HG03139 (cell line): ENCODE measurements around the gene TRIM75.
"Not testable (repeated sequence)": the region's sequence is repeated elsewhere in the genome, so short reads cannot be mapped to it uniquely, and the experiment has no call there.

Source experiments
- ATAC-seq: cut with Tn5 transposase; IDR thresholded peaks from one replicate; pipeline ENCODE4 v1.9.1; 2021; ENCODE audit not compliant: unreplicated experiment

The TRIM75 gene

DNA sequence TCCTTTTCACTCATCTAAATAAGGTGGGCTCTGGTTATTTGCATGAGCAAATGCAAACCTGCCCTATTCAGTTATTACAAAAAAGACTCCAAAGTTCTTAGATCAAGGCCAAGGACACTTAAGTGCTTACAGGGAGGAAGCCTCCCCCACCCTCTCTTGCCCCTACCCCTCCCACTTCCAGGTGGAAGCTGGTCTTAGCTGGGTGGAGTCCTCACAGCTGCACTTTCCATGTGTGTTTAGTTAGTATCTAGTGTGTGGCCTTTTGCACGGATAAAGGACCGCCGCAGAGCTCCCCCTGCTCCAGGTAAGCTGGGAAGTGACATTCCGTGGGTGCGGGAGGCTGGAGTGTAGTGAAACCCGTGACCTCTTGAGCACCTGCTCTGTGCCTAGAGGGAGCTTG is at the start of gene TRIM75:
Gene TRIM75, plus strand, starts transcription at position 222 of the 400 bp plus-strand sequence. CDS start 5,282 bp downstream, outside the sequence.
- no peak for ATAC-seq

GRCh38 chr4:165005352-165005925 is 48.2 kb upstream of the TRIM75 start:
- ATAC-seq: no peak

DNA sequence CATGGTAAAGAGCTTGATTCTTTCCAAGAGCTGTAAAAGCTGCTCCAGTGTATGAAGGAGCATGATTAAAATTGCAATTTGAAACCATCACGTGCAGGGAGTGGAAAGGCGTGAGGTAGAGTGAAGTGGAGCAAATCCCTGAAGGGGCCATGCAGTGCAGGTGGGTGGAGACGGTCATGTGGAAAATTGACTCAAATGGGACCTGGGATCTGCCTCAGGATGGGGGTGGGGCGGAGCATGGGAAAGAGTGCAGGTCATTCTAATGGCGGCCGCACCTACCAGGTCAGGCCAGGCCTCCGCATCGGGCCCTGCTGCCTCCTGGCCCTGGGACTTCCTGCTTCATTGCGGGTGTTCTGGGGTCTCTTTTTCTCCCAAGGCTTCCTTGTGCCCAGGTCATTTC is 47.2 kb upstream of the TRIM75 start:
- ATAC-seq: no peak

GRCh38 chr4:165006886-165007285 is 46.8 kb upstream of the TRIM75 start:
- no peak for ATAC-seq

- ATAC-seq: peak; percentile 41
Observed at GRCh38 chr4:165009493-165010227, 44.0 kb upstream of the TRIM75 start.

DNA sequence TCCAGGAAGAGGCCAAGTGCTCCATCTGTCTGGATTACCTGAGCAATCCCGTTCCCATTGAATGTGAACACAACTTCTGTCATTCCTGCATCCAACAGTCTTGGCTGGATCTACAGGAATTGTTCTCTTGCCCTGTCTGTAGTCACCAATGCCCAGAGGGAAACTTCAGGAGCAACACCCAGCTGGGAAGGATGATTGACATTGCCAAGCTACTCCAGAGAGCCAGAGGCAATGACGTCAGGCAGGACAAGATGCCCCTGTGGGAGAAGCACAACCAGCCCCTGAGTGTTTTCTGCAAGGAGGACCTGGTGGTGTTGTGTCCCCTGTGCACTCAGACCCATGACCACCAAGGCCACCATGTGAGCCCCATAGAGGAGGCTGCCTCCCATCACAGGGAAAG is 43.2 kb upstream of the TRIM75 start:
- ATAC-seq: no peak

DNA sequence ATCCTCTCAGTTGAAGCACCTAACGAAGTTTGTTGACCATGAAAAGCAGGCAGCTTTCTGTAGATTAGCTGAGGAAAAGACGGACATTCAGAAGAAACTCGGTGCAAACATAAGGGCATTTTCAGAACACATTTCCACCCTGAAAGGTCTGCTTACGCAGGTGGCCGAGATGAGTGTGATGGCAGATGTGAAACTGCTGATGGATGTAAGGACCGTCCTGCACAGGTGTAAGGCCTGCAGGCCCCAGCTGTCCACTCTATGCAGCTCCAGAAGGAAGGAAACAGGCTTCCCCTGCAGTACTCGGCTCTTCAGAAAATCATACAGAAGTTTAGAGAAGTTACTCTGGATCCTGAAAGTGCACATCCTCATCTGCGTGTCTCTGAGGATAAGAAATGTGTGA is 42.7 kb upstream of the TRIM75 start:
- no peak for ATAC-seq

DNA sequence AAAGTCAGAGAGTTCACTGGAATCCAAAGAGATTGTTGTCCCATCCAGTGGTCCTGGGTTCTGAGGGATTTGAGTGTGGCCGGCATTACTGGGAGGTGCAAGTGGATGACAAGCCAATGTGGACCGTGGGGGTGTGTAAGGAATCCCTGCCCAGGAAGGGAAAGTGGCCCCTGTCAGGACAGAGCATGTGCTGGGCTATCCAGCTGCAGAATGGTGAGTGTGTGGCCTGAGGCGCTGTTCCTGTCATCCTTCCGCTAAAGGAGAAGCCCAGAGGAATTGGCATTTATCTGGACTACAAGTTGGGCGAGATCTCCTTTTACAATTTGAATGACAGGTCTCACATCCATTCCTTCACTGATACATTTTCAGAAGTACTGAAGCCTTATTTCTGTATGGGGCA is 42.3 kb upstream of the TRIM75 start:
- no peak for ATAC-seq

DNA sequence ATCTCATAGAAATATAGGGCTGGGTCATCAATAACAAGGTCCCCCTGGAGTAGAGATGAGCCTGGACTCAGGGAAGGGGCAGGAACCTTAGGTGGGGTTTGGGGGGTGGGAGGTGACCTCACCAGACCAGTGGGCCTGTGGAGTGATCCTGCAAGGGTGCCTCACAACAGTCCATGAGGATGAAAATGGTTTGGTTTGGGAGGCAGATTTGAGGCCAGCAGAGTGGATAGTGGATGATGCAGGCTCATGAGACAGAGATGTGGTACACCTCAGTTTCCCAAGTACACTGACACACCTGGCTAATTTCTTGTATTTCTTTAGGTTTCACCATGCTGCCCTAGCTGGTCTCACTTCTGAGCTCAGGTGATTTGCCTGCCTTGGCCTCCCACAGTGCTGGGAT is 40.0 kb upstream of the TRIM75 start:
- ATAC-seq: no peak

- no peak for ATAC-seq
Observed at GRCh38 chr4:165016971-165017370, 36.7 kb upstream of the TRIM75 start.

GRCh38 chr4:165019995-165020394 is 33.7 kb upstream of the TRIM75 start:
- ATAC-seq: not testable (repeated sequence)

DNA sequence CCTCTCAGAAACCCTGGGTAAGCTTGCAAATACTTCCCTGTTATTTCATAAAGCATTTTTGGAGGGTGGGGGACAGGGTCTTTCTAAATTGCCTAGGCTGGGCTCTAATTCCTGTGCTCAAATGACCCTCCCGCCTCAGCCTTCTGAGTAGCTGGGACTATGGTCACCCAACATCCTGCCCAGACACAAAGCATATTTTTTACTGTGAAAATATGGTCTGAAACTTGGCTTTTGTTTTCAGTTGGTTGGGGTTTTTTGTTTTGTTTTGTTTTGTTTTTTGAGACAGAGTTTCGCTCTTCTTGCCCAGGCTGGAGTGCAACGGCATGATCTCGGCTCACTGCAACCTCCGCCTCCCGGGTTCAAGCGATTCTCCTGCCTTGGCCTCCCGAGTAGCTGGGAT is 27.9 kb upstream of the TRIM75 start:
- ATAC-seq: not testable (repeated sequence)

DNA sequence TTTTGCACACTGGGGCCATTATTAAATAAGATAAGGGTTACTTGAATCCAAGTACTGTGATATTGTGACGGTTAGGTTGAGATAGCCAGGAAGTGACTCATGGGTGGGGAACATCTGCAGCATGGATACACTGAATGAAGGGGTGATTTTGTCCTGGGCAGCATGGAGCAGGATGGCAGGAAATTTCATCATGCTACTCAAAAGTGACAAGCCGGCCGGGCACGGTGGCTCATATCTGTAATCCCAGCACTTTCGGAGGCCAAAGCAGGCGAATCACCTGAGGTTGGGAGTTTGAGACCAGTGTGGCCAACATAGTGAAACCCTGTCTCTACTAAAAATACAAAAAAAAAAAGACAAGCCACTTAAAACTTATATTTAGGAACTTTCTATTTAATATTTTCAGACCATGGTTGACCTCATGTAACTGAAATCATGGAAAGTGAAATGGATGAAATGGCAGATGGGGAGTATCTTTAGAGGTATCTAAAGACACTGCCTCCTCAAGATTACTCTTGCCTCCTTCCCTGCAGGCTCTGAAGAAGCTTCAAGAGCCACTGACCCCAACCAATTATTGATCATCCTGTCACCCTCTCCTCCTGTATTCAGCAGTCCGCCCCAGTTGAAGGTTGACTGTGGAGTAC is 25.8 kb upstream of the TRIM75 start:
- no peak for ATAC-seq

DNA sequence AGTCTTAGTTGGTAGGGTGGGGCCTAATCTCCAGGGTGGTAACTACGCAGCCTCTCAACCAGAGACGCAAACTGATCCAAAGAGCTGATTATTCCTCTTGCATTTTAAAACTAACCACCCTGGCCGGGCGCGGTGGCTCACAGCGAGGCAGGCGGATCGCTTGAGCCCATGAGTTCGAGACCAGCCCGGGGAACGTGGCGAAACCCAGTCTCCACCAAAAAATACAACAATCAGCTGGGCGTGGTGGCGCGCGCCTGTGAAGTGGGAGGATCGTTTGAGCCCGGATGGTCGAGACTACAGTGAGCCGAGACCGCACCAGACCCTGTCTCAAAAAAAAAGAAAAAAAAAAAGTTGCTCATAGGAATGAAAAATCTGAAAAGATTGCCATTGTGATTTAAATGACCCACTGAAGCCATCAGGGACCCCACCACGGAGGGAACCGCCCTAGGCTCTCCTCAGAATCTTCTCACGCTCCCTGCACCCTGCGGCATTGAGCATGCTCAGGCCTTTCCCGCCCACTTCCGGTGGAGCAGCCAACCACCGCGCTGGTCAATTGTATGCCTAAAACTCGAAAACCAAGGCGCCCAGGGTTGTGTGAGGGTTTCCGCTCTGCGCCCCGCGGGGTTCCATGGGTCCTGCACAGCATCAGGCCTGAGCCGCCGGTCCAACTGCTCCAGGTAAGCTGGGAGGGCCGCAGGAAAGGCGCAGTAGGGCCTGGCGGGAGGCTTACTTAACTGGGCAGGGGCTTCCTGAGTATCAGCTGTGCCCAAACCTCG is 22.0 kb upstream of the TRIM75 start, which contains the start of gene TRIM60:
Gene TRIM60, plus strand, starts transcription at position 564 of the 776 bp plus-strand sequence. CDS start 8,074 bp downstream, outside the sequence.
- no peak for ATAC-seq

GRCh38 chr4:165048170-165048569 is 5.5 kb upstream of the TRIM75 start:
- no peak for ATAC-seq

DNA sequence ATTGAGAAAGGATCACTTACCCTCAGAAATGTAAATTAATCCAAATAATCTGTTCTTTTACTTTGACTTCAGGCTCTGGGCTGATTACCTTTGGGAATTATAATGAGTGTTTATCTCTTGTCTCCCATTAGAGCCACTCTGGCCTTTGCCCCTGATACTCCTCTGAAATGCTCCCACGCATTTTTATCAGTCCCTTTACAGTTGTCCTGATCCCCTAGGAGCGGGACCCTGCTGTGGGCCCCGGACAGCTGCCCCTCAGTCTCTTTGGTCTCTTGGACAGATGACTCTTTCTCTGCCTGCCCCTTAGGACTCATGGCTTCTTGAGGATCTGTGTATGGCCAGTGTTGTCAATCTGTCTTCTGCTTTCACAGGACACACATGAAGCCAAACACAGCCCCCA is 1.0 kb upstream of the TRIM75 start:
- ATAC-seq: no peak

GRCh38 chr4:165055601-165056000 is 1.9 kb downstream of the TRIM75 start:
- no peak for ATAC-seq

DNA sequence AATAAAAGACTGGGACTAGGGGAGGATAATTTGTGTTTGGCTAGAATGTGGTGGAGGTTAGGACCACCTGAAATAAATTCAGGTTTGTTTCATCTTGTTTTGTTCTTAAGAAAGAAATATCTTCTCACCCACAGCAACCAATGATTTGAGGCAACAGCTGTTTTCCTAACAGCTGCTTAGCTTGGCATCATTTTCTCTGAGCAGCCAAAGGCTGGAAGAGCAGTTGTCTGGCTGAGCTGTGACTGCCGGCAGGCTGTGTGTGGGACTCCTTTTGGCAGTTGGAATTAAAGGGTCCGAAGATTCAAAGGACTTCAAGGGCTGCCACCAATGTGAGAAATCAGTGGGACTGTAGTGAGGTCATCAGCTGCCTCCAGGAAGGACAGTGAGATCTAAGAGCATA is 5.0 kb downstream of the TRIM75 start:
- ATAC-seq: no peak

DNA sequence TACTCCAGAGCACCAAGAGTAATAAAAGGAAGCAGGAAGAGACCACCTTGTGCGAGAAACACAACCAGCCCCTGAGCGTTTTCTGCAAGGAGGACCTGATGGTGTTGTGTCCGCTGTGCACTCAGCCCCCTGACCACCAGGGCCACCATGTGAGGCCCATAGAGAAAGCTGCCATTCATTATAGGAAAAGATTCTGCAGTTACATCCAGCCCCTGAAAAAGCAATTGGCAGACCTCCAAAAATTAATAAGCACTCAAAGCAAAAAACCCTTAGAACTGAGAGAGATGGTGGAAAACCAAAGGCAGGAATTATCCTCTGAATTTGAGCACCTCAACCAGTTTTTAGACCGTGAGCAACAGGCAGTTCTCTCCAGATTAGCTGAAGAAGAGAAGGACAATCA is 5.7 kb downstream of the TRIM75 start:
- ATAC-seq: no peak

DNA sequence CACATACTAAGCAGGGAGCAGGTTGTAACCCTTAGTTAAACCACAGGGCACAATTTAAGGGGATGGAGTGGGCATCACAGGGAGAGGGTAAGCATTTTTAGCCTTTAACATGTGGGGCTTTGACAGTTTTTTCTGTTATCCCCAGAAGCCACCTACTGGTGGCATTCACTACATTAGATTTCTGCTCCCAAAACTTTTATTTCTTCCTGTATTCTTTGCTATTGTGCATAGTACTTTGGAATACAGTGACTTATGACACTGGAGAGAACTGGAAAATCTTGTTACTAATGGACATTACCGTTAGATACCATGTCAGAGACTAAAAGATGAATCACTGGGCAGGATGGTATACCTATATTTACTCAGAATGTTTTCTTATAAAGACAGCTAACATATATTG is 7.3 kb downstream of the TRIM75 start:
- no peak for ATAC-seq

- no peak for ATAC-seq
Observed at GRCh38 chr4:165070560-165070959, 16.9 kb downstream of the TRIM75 start.
